Astrocyte (in vitro differentiated cells and primary cell): Measurements from ENCODE around the gene EBPL. TPM values are rescaled to one million over a fixed set of nuclear protein-coding genes. Genes with fewer than 3 reads are reported as not detected.

ENCODE experiments used
- DNase-seq: peaks from one replicate; pipeline ENCODE4 v3.0.0-alpha.2; 2010; ENCODE audit warnings: low read depth
- FAIRE-seq: peaks from 2 replicates; lab custom pipeline; 2011; peaks lifted over from hg19 to GRCh38; lab: Jason Lieb, UNC
- H2AFZ ChIP-seq: 2 replicates; pipeline ENCODE4 v1.6.0; 2012; ENCODE audit warnings: low read depth, low read length, inconsistent platforms
- H3K27ac ChIP-seq: 2 replicates; pipeline ENCODE4 v1.5.1; 2011; ENCODE audit warnings: low read depth, low read length, inconsistent platforms
- H3K27me3 ChIP-seq: 2 replicates; pipeline ENCODE4 v1.6.0; 2011; ENCODE audit warnings: low read length, inconsistent platforms; ENCODE audit not compliant: insufficient read depth
- H3K36me3 ChIP-seq: 2 replicates; pipeline ENCODE4 v1.5.1; 2011; ENCODE audit warnings: low read length, inconsistent platforms; ENCODE audit not compliant: insufficient read depth
- H3K4me1 ChIP-seq: 2 replicates; pipeline ENCODE4 v1.5.1; 2011; ENCODE audit warnings: low read length, inconsistent platforms; ENCODE audit not compliant: insufficient read depth
- H3K4me2 ChIP-seq: 2 replicates; pipeline ENCODE4 v1.6.0; 2012; ENCODE audit warnings: low read length, inconsistent platforms
- H3K4me3 ChIP-seq: 2 replicates; pipeline ENCODE4 v1.5.1; 2011; ENCODE audit warnings: low read depth, mild to moderate bottlenecking, low read length, inconsistent platforms; ENCODE audit not compliant: insufficient read depth
- H3K79me2 ChIP-seq: 2 replicates; pipeline ENCODE4 v1.6.0; 2012; ENCODE audit warnings: mild to moderate bottlenecking, low read length, inconsistent platforms; ENCODE audit not compliant: insufficient read depth
- H3K9ac ChIP-seq: 2 replicates; pipeline ENCODE4 v1.6.0; 2012; ENCODE audit warnings: mild to moderate bottlenecking, low read length, inconsistent platforms
- H3K9me3 ChIP-seq: 2 replicates; pipeline ENCODE4 v1.5.1; 2012; ENCODE audit warnings: low read depth, mild to moderate bottlenecking, low read length, inconsistent platforms; ENCODE audit not compliant: insufficient read depth
- H4K20me1 ChIP-seq: 2 replicates; pipeline ENCODE4 v1.6.0; 2012; ENCODE audit warnings: low read length, inconsistent platforms; ENCODE audit not compliant: insufficient read depth
- H3K27ac Mint-ChIP-seq: one replicate; pipeline ENCODE4 v1.8.0; 2021; ENCODE audit warnings: mild to moderate bottlenecking, mixed read lengths; ENCODE audit not compliant: unreplicated experiment
- H3K27me3 Mint-ChIP-seq: one replicate; pipeline ENCODE4 v1.8.0; 2021; ENCODE audit warnings: low read depth, mixed read lengths; ENCODE audit not compliant: unreplicated experiment
- H3K36me3 Mint-ChIP-seq: one replicate; pipeline ENCODE4 v1.8.0; 2021; ENCODE audit warnings: low read depth, mixed read lengths; ENCODE audit not compliant: unreplicated experiment
- H3K4me1 Mint-ChIP-seq: one replicate; pipeline ENCODE4 v1.8.0; 2021; ENCODE audit warnings: low read depth, mixed read lengths; ENCODE audit not compliant: unreplicated experiment
- H3K4me3 Mint-ChIP-seq: one replicate; pipeline ENCODE4 v1.8.0; 2021; ENCODE audit warnings: mild to moderate bottlenecking, moderate library complexity, mixed read lengths; ENCODE audit not compliant: unreplicated experiment
- H3K9me3 Mint-ChIP-seq: one replicate; pipeline ENCODE4 v1.8.0; 2021; ENCODE audit warnings: mild to moderate bottlenecking, mixed read lengths; ENCODE audit not compliant: unreplicated experiment
- EZH2 ChIP-seq: IDR thresholded peaks from 2 replicates; pipeline ENCODE4 v1.6.1; 2012; ENCODE audit warnings: mild to moderate bottlenecking, low read length, inconsistent platforms; ENCODE audit not compliant: insufficient read depth
- total RNA-seq: library from RNA; stranded (reverse); gene quantifications from 2 replicates; pipeline ENCODE4 v1.2.1, GENCODE V29; 2021
- TF ChIP-seq, protein P1 (sequence below): IDR thresholded peaks from 2 replicates; pipeline ENCODE4 v1.5.1; 2011; ENCODE audit warnings: low read depth, mild to moderate bottlenecking, inconsistent platforms, low read length, moderate library complexity; ENCODE audit not compliant: insufficient read depth

EBPL gene
- total RNA-seq, 1 donor from 2014 or later, result 62.1 TPM

DNA sequence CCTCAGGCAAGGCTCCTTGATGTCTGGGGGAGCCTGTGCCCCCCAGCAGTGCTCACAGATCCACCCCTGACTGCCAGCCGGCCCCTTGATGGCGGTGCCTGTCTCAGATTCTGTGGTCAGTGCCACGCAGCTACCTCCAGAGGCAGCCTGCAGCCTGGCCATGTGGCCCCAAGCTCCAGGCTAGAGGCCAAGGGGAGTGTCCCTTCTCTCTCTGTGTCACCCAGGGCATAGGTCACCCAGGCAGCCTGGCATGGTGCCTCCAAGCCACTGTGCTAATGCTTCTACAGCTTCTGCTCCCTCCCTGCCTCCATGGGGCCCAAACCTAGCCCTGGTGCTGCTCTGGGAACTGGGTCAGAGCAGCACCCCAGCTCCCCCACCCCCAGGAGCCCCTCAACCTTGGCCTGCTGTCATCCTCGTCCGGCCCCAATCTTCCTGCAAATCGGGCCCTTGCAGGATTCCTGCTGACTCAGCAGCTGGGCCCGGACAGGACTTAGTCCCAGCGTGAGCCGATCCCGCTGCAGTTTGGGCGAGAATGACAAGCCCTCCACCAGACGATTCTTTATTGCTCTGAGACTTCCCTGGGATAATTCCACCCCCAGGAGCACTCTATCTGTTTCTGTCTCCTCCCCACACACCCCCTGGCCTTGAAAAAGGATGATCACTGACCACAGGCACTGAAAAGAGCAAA is 65.8 kb downstream of the EBPL start:
- peak overlapping the region; percentile 43 for H3K27ac Mint-ChIP-seq
- no peak for TF ChIP-seq EZH2
- TF ChIP-seq, protein P1, sequence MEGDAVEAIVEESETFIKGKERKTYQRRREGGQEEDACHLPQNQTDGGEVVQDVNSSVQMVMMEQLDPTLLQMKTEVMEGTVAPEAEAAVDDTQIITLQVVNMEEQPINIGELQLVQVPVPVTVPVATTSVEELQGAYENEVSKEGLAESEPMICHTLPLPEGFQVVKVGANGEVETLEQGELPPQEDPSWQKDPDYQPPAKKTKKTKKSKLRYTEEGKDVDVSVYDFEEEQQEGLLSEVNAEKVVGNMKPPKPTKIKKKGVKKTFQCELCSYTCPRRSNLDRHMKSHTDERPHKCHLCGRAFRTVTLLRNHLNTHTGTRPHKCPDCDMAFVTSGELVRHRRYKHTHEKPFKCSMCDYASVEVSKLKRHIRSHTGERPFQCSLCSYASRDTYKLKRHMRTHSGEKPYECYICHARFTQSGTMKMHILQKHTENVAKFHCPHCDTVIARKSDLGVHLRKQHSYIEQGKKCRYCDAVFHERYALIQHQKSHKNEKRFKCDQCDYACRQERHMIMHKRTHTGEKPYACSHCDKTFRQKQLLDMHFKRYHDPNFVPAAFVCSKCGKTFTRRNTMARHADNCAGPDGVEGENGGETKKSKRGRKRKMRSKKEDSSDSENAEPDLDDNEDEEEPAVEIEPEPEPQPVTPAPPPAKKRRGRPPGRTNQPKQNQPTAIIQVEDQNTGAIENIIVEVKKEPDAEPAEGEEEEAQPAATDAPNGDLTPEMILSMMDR, result no peak

DNA sequence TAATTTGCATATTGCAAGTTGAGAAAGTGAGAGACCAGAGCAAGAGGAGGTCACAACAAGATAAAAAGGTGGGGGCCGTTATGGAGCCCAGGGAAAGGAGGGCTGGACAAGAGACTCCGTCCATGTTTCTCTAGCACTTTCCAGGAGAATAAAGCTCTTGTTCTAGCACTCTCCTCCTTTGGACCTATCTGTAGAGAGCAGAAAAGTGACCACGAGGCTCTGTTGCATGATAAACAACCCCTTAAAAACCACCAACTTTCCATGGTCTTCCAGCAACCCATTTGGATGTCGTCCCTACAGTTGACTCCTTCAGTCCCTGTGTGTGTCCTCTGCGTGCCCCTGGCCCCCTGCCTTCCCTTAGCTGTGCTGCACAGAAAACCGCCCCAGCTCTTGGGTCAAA is 67.1 kb downstream of the EBPL start:
- Histone ChIP-seq H3K27me3 (no peaks in the 10 kb centered on the region), H3K79me2 (no peaks in the 10 kb centered on the region), H3K4me3 (no peak overlapping the region), H3K36me3 (no peaks in the 10 kb centered on the region), H3K4me1 (peaks cover 3% of the 10 kb centered on the region), H3K27ac (no peak overlapping the region), H3K4me2 (no peak overlapping the region), H3K9me3 (no peaks in the 10 kb centered on the region), H2AFZ (no peak overlapping the region), H4K20me1 (no peaks in the 10 kb centered on the region), H3K9ac (no peak overlapping the region)
- Mint-ChIP-seq H3K27me3 (peaks cover 3% of the 10 kb centered on the region), H3K27ac (no peak overlapping the region), H3K36me3 (no peaks in the 10 kb centered on the region), H3K4me3 (no peak overlapping the region), H3K4me1 (peaks cover 11% of the 10 kb centered on the region), H3K9me3 (no peaks in the 10 kb centered on the region)
- FAIRE-seq (no peak), DNase-seq (no peak)
- TF ChIP-seq EZH2, result no peak
- TF ChIP-seq, protein P1, result no peak

More for the DNA sequence above, 65.8 kb downstream of the EBPL start:
- no peaks in the 10 kb centered on the region for H3K27me3 ChIP-seq
- H3K4me3 Mint-ChIP-seq, result no peak overlapping the region
- peaks cover 3% of the 10 kb centered on the region for H3K27me3 Mint-ChIP-seq
- no peaks in the 10 kb centered on the region for H3K36me3 Mint-ChIP-seq
- H3K27ac ChIP-seq, result no peak overlapping the region
- H3K36me3 ChIP-seq, result no peaks in the 10 kb centered on the region
- H3K4me1 ChIP-seq, result peaks cover 14% of the 10 kb centered on the region
- DNase-seq (no peak), FAIRE-seq (no peak)
- H3K9ac ChIP-seq, result no peak overlapping the region
- no peak overlapping the region for H3K4me2 ChIP-seq
- H3K79me2 ChIP-seq, result no peaks in the 10 kb centered on the region
- no peak overlapping the region for H3K4me3 ChIP-seq
- H4K20me1 ChIP-seq, result no peaks in the 10 kb centered on the region
- peaks cover 12% of the 10 kb centered on the region for H3K4me1 Mint-ChIP-seq
- no peaks in the 10 kb centered on the region for H3K9me3 ChIP-seq
- no peak overlapping the region for H2AFZ ChIP-seq
- H3K9me3 Mint-ChIP-seq, result no peaks in the 10 kb centered on the region
